ENCODE data around the gene FNIP2. TPM values are rescaled to one million over a fixed set of nuclear protein-coding genes. Genes with fewer than 3 reads are reported as not detected.

The FNIP2 gene
- total and polyA plus RNA-seq, 9 of the 15 experiments (the other 6 are each of a cell fraction or from before 2014, with no cell fraction given): 1.7 to 15.5 (median 8.3) TPM

DNA sequence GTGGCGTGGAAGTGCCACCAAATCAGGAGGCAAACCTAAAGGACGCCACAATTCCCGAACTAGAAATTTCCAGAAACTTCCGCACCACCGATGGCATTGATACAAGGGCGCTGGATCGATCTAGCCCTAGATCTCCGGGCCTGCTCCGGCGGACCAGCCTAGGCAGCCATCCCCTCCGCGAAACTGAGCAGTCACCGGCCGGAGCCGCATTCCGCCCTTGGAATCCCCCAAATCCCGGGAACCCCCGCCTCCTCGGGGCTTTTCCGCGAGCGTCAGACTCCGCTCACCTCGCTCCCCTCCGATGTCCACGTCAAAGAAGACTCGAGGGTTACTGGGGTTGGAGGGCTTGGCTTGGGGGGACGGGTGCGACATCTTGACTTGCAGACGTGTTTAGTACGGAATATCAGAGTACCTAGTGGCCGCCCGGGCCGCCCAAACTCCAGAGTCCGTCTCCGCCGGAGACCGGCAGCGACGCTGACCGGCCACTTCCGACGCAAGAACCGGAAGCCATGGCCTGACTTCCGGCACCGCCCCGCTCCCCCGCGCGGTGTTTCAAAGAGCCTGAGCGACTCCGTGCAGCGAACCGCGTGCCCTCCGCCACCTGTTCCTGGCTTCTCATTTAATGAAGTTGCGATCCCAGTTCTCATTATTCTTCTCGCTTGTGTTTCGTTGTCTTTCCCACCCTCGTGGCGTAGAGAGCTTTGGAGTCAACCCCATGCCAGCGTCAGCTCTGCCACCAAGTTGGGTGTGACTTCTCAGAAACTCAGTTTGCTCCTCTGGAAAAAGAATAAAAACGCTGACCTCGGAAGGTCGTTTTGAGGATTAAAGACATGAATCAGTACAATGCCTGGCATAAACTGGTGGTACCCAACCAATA is 45.7 kb upstream of the FNIP2 start, which contains the start of gene PPID (continued):
- no peak for TF ChIP-seq ARID1B (IDR thresholded peaks at IDR 0.05)
- TF ChIP-seq CBX1 (IDR thresholded peaks at IDR 0.05; ENCODE audit: low read depth): peak; percentile 67
- no peak for TF ChIP-seq RBM34 (IDR thresholded peaks at IDR 0.05; ENCODE audit: borderline replicate concordance, insufficient read depth, low read length)
- TF ChIP-seq NUFIP1 (IDR thresholded peaks at IDR 0.05; ENCODE audit: partially characterized antibody): no peak
- TF ChIP-seq POLR2AphosphoS5 (IDR thresholded peaks at IDR 0.05; ENCODE audit: control insufficient read depth, insufficient read depth, low read depth, low read length): peak; percentile 75
- TF ChIP-seq, protein P1, sequence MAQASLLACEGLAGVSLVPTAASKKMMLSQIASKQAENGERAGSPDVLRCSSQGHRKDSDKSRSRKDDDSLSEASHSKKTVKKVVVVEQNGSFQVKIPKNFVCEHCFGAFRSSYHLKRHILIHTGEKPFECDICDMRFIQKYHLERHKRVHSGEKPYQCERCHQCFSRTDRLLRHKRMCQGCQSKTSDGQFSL (CRISPR knock-in tag; IDR thresholded peaks at IDR 0.05): 0 out of 2 replicates have a peak, but pooled peaks have one; percentile 60
- TF ChIP-seq, protein P1 (tag; IDR thresholded peaks at IDR 0.05): no peak
- TF ChIP-seq JUNB (CRISPR knock-in tag; conservative IDR thresholded peaks at IDR 0.05): no peak
- no peak for TF ChIP-seq BRD9 (IDR thresholded peaks at IDR 0.05; ENCODE audit: low read depth, partially characterized antibody)
- TF ChIP-seq, protein P2, sequence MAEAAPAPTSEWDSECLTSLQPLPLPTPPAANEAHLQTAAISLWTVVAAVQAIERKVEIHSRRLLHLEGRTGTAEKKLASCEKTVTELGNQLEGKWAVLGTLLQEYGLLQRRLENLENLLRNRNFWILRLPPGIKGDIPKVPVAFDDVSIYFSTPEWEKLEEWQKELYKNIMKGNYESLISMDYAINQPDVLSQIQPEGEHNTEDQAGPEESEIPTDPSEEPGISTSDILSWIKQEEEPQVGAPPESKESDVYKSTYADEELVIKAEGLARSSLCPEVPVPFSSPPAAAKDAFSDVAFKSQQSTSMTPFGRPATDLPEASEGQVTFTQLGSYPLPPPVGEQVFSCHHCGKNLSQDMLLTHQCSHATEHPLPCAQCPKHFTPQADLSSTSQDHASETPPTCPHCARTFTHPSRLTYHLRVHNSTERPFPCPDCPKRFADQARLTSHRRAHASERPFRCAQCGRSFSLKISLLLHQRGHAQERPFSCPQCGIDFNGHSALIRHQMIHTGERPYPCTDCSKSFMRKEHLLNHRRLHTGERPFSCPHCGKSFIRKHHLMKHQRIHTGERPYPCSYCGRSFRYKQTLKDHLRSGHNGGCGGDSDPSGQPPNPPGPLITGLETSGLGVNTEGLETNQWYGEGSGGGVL (CRISPR knock-in tag; IDR thresholded peaks at IDR 0.05): no peak
- no peak for TF ChIP-seq SMAD2 (IDR thresholded peaks at IDR 0.05; ENCODE audit: low read depth, low read length)
- TF ChIP-seq ZNF707 (CRISPR knock-in tag; conservative IDR thresholded peaks at IDR 0.05): no peak
- TF ChIP-seq HDAC8 (tag; IDR thresholded peaks at IDR 0.05): no peak
- TF ChIP-seq ZBTB7A (IDR thresholded peaks at IDR 0.05; ENCODE audit: borderline replicate concordance, control insufficient read depth, low read depth, low read length): no peak
- TF ChIP-seq FOS (IDR thresholded peaks at IDR 0.05; ENCODE audit: extremely low read depth, insufficient read length): no peak
- no peak for TF ChIP-seq RFX7 (CRISPR knock-in tag; IDR thresholded peaks at IDR 0.05)
- TF ChIP-seq, protein P3, sequence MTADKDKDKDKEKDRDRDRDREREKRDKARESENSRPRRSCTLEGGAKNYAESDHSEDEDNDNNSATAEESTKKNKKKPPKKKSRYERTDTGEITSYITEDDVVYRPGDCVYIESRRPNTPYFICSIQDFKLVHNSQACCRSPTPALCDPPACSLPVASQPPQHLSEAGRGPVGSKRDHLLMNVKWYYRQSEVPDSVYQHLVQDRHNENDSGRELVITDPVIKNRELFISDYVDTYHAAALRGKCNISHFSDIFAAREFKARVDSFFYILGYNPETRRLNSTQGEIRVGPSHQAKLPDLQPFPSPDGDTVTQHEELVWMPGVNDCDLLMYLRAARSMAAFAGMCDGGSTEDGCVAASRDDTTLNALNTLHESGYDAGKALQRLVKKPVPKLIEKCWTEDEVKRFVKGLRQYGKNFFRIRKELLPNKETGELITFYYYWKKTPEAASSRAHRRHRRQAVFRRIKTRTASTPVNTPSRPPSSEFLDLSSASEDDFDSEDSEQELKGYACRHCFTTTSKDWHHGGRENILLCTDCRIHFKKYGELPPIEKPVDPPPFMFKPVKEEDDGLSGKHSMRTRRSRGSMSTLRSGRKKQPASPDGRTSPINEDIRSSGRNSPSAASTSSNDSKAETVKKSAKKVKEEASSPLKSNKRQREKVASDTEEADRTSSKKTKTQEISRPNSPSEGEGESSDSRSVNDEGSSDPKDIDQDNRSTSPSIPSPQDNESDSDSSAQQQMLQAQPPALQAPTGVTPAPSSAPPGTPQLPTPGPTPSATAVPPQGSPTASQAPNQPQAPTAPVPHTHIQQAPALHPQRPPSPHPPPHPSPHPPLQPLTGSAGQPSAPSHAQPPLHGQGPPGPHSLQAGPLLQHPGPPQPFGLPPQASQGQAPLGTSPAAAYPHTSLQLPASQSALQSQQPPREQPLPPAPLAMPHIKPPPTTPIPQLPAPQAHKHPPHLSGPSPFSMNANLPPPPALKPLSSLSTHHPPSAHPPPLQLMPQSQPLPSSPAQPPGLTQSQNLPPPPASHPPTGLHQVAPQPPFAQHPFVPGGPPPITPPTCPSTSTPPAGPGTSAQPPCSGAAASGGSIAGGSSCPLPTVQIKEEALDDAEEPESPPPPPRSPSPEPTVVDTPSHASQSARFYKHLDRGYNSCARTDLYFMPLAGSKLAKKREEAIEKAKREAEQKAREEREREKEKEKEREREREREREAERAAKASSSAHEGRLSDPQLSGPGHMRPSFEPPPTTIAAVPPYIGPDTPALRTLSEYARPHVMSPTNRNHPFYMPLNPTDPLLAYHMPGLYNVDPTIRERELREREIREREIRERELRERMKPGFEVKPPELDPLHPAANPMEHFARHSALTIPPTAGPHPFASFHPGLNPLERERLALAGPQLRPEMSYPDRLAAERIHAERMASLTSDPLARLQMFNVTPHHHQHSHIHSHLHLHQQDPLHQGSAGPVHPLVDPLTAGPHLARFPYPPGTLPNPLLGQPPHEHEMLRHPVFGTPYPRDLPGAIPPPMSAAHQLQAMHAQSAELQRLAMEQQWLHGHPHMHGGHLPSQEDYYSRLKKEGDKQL (CRISPR knock-in tag; IDR thresholded peaks at IDR 0.05; ENCODE audit: borderline replicate concordance): peak; percentile 69; the same call in 1 of the 2 replicates

All from K562 (cell line).